Epithelial cell of prostate (primary cell): ENCODE measurements around the gene PEAR1.

Experiments
- DNase-seq: peaks from one replicate; pipeline ENCODE4 v3.0.0-alpha.2; 2011; ENCODE audit warnings: low read depth, low spot score
- H3K27ac ChIP-seq: fragments of 450-650 bp; 2 replicates; pipeline ENCODE4 v1.5.1; 2017; ENCODE audit warnings: mild to moderate bottlenecking

The PEAR1 gene

DNA sequence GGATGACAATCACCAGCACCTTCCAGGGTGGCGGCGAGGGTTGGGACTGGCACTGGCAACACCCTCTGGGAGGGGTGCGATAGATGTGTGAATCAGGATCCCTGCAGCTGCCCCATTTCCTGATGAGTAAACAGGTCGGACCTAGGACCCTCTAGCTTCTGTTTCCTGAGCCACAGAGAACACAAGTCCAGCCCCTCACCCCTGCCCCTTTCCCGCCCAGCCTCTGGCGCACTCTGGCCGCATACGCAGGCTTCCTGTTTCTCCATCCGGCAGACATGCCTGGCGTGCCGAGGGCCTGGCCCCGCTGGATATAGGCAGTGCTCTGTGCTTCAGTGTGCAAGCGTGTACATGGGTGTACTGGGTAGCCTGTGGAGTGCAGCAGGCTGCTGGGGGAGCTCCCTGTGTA lies 4.6 kb downstream of the PEAR1 start:
- peak overlapping the region; percentile 93 for H3K27ac ChIP-seq
- DNase-seq: no peak

GRCh38 chr1:156898971-156899664 lies 5.6 kb downstream of the PEAR1 start:
- peak overlapping the region; percentile 93 for H3K27ac ChIP-seq
- DNase-seq: no peak

DNA sequence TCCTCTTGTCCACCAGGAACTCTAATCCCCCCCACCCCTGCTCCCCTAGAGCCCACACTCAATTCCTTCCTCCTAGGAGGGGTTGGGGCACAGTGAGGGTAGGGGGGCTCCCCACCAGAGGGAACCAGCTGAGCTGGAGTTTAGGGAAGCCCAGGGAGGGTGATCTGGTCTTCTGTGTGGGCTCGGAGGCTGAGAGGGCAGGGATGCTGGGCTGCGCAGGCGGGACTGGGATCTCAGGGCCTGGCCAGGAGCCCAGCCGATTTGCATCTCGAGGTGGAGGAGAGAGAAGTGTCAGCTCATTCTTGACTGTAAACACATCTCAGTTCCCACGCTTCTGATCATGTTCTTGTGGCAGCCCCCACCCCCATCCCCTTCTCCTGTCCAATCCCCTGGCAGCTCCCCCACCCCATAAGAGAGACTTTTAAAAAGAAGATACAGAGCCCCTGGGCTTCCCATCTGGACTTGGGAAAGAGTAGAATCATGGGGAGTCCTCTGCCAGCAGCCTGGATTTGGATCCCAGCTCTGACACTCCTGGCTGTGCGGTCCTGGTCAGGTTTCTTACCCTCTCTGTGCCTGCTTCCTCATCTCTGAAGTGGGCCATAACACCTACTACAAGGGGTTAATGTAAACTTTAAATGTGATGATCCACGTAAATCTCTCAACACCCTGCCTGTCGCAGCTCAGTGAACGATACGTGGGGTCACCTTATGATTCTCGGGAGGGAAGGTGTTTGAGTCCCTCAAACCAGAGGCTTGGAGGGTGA lies 6.6 kb downstream of the PEAR1 start:
- no peak for DNase-seq
- H3K27ac ChIP-seq: no peak overlapping the region

DNA sequence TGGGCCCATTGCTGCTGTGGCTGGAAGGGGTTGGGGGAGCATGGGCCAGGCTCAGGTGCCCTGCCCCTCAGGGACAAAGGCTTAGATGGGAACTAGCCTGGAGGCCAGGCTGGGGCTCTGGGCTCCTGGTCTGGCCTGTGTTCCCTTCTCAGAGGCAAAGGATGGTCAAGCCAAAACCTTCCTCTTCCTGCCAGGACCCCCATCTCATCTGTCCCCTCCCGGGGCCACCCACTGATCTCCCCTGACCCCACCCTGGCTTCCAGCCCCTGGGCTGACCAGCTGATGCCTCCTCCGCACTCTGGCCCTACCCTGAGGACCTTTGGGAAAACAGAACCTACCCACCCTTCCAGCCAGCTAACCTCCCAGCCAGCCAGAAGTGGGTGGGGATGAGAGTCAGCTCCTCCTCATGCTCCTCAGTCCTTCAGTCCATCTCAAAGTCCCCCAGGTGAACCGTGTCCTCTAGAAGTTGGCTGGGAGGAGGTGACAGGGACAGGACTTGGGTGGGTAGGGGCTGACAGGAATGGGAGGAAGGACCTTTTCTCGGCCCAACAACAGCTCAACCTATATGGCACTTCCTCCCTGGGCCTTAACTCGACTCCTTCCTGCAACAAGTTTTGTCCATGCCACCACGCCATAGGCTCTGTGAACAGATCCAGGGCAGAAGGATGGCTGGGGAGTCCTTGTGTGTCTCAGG lies 7.5 kb downstream of the PEAR1 start:
- no peak for DNase-seq
- H3K27ac ChIP-seq: no peak overlapping the region

GRCh38 chr1:156901590-156901900 lies 8.0 kb downstream of the PEAR1 start:
- DNase-seq: no peak
- no peak overlapping the region for H3K27ac ChIP-seq

GRCh38 chr1:156901966-156902915 lies 8.7 kb downstream of the PEAR1 start:
- no peak overlapping the region for H3K27ac ChIP-seq
- no peak for DNase-seq

DNA sequence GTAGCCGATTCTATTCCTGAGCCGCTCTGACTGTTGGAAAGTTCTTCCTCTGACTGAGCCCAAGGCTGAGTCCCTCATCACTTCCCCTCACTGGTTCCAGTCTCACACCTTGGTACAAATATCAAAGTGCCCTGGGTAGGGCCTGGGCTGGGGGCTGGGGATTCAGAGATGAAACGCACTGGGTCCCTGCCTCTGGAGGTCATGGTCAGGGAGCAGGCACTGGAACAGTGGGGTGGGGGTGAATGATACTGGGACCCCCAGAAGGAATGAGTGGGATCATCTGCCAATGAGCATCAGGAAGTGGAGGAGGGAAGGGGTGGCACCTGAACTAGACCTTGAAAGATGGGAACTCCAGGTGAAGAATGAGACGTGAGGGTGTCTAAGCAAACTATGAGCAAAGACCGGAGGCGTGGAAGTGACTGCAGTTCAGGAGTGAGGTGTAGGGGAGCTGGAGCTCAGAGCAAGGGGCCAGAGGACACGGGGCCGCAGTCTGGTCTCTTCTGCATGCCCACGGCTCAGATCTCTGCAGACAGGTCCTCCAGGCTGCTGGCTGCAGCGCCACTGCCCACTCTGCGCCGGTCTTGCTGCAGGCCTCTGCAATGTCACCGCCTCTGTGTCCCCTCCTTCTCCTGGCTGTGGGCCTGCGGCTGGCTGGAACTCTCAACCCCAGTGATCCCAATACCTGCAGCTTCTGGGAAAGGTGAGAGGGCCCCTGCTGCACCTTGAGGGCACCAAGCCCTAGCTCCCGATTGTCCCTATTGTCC lies 10.0 kb downstream of the PEAR1 start:
- no peak overlapping the region for H3K27ac ChIP-seq

GRCh38 chr1:156904187-156904959 lies 10.9 kb downstream of the PEAR1 start:
- DNase-seq: no peak
- no peak overlapping the region for H3K27ac ChIP-seq

More for the DNA sequence above, 10.0 kb downstream of the PEAR1 start:
- no peak for DNase-seq

GRCh38 chr1:156905176-156905575 lies 11.7 kb downstream of the PEAR1 start:
- no peak overlapping the region for H3K27ac ChIP-seq
- no peak for DNase-seq

DNA sequence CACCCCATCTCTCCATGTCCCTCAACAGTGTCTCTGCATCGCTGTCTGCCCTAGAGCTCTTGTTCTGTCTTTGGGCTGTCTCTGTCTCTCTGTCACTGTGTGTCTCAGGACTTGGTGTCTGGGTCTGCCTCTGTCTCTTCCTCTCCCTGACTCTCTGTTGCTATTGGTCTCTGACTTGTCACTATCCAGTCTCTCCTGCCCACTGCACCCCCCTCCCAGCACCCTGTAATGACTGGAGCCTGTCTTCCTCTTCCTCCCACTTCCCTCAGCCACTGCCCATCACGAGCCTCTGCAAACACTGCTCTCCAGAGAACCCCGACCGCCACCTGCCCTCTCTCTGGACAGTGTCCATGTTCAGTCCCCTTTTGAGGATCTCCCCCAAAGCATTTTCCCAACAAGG lies 12.1 kb downstream of the PEAR1 start:
- DNase-seq: no peak
- H3K27ac ChIP-seq: no peak overlapping the region

- H3K27ac ChIP-seq: no peak overlapping the region
- DNase-seq: no peak
Measured at GRCh38 chr1:156906206-156906906, 12.8 kb downstream of the PEAR1 start.

DNA sequence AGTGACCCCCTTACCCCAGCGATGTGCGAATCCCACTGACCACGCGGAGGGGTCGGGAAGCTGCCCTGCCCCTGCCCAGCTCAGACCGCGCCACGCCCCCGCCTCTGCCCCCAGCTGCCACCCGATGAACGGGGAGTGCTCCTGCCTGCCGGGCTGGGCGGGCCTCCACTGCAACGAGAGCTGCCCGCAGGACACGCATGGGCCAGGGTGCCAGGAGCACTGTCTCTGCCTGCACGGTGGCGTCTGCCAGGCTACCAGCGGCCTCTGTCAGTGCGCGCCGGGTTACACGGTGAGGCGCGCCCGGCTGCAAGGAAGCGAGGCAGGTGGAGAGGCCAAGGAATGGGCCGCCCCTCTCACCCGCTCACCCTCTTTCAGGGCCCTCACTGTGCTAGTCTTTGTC lies 15.0 kb downstream of the PEAR1 start:
- no peak overlapping the region for H3K27ac ChIP-seq
- no peak for DNase-seq

DNA sequence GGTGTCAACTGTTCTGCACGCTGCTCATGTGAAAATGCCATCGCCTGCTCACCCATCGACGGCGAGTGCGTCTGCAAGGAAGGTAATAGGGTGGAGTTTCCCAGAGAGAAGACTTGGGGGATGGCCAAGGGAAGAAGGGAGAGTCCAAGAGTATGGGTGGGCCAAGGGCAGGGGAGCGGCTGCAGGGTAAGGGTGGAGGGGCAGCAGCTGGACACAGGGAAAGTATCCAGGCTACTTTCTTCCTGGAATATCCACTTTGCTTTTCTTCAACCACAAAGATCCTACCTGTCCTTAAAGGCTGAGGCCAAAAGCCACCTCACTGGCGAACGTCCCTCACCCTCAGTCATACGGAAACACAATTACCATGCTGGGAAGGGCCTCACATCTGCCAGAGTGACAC lies 15.4 kb downstream of the PEAR1 start:
- no peak overlapping the region for H3K27ac ChIP-seq
- no peak for DNase-seq

GRCh38 chr1:156909671-156910070 lies 16.2 kb downstream of the PEAR1 start:
- H3K27ac ChIP-seq: no peak overlapping the region
- no peak for DNase-seq

GRCh38 chr1:156910309-156910782 lies 16.8 kb downstream of the PEAR1 start:
- H3K27ac ChIP-seq: no peak overlapping the region
- DNase-seq: no peak

DNA sequence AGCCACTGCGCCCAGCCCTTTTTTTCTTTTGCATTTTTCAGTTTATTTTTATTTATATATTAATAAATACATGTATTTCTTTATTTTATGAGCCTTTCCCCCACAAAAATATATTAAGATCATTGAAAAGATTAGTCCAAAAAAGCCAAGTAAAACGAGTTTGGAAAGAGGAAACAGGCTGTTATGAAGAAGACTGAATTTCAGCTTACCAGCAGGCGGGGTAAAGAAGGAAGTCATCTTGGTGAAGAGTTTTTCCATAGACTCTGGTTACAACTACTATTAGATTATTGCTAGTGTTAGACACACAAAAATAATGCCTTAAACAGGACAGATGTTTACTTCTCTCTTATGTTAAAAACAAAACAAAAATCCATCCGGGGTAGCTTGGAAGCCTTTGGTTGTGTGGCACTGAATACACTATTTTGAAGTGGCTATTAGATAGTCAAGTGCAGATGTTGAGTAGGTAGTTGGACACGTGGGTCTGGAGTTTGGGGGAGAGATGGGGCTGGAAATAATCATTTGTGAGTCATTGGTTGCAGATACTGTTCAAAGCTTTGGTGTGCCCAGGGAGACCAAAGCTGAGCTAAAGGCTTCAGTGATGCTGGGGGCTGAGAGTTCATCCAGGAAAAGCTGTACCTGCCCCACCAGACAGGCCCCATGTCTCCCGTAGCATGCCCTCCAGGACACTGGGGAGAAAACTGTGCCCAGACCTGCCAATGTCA lies 18.2 kb downstream of the PEAR1 start:
- no peak for DNase-seq
- no peak overlapping the region for H3K27ac ChIP-seq

DNA sequence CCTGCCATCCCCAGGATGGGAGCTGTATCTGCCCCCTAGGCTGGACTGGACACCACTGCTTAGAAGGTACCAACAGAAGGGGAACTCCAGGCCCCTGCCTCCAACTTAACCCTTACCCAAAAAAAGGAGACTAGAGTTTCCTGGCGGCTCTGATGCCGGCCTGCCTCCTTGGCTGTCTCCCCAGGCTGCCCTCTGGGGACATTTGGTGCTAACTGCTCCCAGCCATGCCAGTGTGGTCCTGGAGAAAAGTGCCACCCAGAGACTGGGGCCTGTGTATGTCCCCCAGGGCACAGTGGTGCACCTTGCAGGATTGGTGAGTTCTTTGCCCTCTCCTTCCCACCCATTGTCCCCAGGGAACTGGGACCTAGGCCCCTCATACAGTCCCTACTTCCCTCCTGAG lies 18.8 kb downstream of the PEAR1 start:
- H3K27ac ChIP-seq: no peak overlapping the region
- DNase-seq: no peak
